ENCODE results near the gene GPR137B. TPM values are rescaled to one million over a fixed set of nuclear protein-coding genes. Genes with fewer than 3 reads are reported as not detected.

Gene GPR137B
- total and polyA plus RNA-seq, 9 of the 15 experiments (the other 6 are each of a cell fraction or from before 2014, with no cell fraction given) = 0.04 to 1.0 (median 0.62) TPM

DNA sequence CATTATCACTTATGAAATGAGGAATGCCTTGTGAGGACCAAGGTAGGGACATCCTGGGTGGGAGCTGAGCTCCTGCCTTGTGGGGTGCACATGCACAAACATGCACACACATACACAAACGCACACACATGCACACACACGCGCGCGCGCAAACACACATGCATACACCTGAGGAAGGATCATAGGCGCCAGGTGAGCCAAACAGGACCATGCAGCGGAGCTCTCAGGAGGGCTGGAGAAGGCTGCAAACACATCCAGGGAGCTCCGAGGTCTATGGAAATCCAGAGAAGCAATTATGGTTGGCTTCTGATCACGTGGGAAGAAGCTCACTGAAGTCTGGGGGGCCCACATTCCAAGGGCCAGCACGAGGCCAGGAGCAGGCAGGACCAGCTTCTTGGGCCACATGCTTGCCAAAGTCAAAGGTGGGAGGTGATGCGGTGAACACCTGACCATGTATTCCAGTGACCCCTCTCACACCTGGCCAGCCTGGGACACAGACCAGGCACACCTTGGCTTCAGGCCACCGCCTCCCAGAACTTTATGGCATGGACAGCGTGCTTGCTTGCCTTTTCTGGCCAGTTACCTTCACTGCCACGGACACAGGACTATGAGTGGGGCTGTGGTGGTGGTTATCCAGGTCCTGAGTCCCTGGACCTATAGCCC is 13.6 kb downstream of the GPR137B start:
- no peaks in the 10 kb centered on the region for H3K36me3 ChIP-seq (ENCODE audit: control insufficient read depth, insufficient read depth, low read length)
- H3K27ac ChIP-seq (ENCODE audit: extremely low read depth, low read depth, low read length) = no peak overlapping the region
- no peaks in the 10 kb centered on the region for H3K79me2 ChIP-seq (ENCODE audit: control insufficient read depth, insufficient read depth, low read length)
- peaks cover 36 to 73% of the 10 kb centered on the region in 2 experiments for H3K27me3 ChIP-seq (ENCODE audit: control insufficient read depth in 2 of 2, insufficient read depth in 2 of 2, low read length in 2 of 2)
- H3K9ac ChIP-seq (ENCODE audit: insufficient read depth in 1 of 2, low read depth in 2 of 2, low read length in 2 of 2) = no peak overlapping the region
- H2AFZ ChIP-seq (ENCODE audit: low read depth, low read length) = no peak overlapping the region
- no TSS peak for BruUV-seq (replicated peaks)
- TF ChIP-seq, protein P1, sequence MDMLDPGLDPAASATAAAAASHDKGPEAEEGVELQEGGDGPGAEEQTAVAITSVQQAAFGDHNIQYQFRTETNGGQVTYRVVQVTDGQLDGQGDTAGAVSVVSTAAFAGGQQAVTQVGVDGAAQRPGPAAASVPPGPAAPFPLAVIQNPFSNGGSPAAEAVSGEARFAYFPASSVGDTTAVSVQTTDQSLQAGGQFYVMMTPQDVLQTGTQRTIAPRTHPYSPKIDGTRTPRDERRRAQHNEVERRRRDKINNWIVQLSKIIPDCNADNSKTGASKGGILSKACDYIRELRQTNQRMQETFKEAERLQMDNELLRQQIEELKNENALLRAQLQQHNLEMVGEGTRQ (CRISPR knock-in tag; IDR thresholded peaks at IDR 0.05) = 0 out of 2 replicates have a peak, but pooled peaks have one; percentile 7
- TF ChIP-seq PRMT5 (CRISPR knock-in tag; IDR thresholded peaks at IDR 0.05) (no peak), ZNF717 (CRISPR knock-in tag; IDR thresholded peaks at IDR 0.05) (no peak), RBM17 (IDR thresholded peaks at IDR 0.05; ENCODE audit: borderline replicate concordance, low read depth, low read length) (no peak), ZNF444 (CRISPR knock-in tag; IDR thresholded peaks at IDR 0.05) (no peak), TCFL5 (CRISPR knock-in tag; conservative IDR thresholded peaks at IDR 0.05) (no peak), TCF3 (CRISPR knock-in tag; IDR thresholded peaks at IDR 0.05) (no peak), ESRRA (IDR thresholded peaks at IDR 0.05; ENCODE audit: borderline replicate concordance, low read depth) (no peak), GATA2 (CRISPR knock-in tag; IDR thresholded peaks at IDR 0.05) (no peak), PTBP1 (IDR thresholded peaks at IDR 0.05; ENCODE audit: low read depth, low read length) (no peak)
- TF ChIP-seq, protein P2, sequence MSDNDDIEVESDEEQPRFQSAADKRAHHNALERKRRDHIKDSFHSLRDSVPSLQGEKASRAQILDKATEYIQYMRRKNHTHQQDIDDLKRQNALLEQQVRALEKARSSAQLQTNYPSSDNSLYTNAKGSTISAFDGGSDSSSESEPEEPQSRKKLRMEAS (CRISPR knock-in tag; IDR thresholded peaks at IDR 0.05) = 0 out of 2 replicates have a peak, but pooled peaks have one; percentile 34
- TF ChIP-seq, protein P3, sequence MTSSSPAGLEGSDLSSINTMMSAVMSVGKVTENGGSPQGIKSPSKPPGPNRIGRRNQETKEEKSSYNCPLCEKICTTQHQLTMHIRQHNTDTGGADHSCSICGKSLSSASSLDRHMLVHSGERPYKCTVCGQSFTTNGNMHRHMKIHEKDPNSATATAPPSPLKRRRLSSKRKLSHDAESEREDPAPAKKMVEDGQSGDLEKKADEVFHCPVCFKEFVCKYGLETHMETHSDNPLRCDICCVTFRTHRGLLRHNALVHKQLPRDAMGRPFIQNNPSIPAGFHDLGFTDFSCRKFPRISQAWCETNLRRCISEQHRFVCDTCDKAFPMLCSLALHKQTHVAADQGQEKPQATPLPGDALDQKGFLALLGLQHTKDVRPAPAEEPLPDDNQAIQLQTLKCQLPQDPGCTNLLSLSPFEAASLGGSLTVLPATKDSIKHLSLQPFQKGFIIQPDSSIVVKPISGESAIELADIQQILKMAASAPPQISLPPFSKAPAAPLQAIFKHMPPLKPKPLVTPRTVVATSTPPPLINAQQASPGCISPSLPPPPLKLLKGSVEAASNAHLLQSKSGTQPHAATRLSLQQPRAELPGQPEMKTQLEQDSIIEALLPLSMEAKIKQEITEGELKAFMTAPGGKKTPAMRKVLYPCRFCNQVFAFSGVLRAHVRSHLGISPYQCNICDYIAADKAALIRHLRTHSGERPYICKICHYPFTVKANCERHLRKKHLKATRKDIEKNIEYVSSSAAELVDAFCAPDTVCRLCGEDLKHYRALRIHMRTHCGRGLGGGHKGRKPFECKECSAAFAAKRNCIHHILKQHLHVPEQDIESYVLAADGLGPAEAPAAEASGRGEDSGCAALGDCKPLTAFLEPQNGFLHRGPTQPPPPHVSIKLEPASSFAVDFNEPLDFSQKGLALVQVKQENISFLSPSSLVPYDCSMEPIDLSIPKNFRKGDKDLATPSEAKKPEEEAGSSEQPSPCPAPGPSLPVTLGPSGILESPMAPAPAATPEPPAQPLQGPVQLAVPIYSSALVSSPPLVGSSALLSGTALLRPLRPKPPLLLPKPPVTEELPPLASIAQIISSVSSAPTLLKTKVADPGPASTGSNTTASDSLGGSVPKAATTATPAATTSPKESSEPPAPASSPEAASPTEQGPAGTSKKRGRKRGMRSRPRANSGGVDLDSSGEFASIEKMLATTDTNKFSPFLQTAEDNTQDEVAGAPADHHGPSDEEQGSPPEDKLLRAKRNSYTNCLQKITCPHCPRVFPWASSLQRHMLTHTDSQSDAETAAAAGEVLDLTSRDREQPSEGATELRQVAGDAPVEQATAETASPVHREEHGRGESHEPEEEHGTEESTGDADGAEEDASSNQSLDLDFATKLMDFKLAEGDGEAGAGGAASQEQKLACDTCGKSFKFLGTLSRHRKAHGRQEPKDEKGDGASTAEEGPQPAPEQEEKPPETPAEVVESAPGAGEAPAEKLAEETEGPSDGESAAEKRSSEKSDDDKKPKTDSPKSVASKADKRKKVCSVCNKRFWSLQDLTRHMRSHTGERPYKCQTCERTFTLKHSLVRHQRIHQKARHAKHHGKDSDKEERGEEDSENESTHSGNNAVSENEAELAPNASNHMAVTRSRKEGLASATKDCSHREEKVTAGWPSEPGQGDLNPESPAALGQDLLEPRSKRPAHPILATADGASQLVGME (CRISPR knock-in tag; IDR thresholded peaks at IDR 0.05) = no peak
- H3K4me2 ChIP-seq (ENCODE audit: insufficient read depth, low read length) = no peak overlapping the region
- DNase-seq (ENCODE audit: extremely low read depth in 1 of 4, low spot score in 3 of 4) = no peak
- H3K9me3 ChIP-seq (replicated peaks; ENCODE audit: control insufficient read depth, insufficient read depth, low read depth, low read length) = 0 out of 2 replicates have a peak, but pooled peaks cover 1% of the 10 kb centered on the region
- H3K9me1 ChIP-seq (ENCODE audit: control insufficient read depth, insufficient read depth, low read length) = no peaks in the 10 kb centered on the region
- H4K20me1 ChIP-seq (replicated peaks; ENCODE audit: control insufficient read depth, insufficient read depth, low read length) = 0 out of 2 replicates have a peak, but pooled peaks cover 2% of the 10 kb centered on the region
- 12% methylated on average over 15 of the region's 15 CpGs for WGBS (ENCODE audit: insufficient coverage, low coverage, missing lambda C conversion rate)
- FAIRE-seq = no peak
- in situ Hi-C loops (cut with MboI) = no loop called here
- 0 out of 5 replicates have a peak, but pooled peaks cover 0 to 5% of the 10 kb centered on the region in 2 experiments for H3K4me1 ChIP-seq (replicated peaks in 1 of 2; ENCODE audit: control insufficient read depth in 2 of 2, insufficient read depth in 2 of 2, low read length in 2 of 2)
- intact Hi-C loops (cut with micrococcal nuclease) = no loop called here
- H3K4me3 ChIP-seq = no peak overlapping the region
- ChIA-PET CTCF (ENCODE audit: low intra/inter-chr PET ratio) (no interaction called here), POLR2A (interaction anchor here (0.7 kb wide), 1 partner anchor 120 kb away, joined by 3 read pairs; no protein-coding TSS in a partner anchor)
- ATAC-seq = no peak

Data from K562 (cell line).